ENCODE results near the gene GIPC2.
A peak's percentile ranks its signal among the peaks of the same experiment; 100 is the strongest.
"Not testable (repeated sequence)": the region's sequence is repeated elsewhere in the genome, so short reads cannot be mapped to it uniquely, and the experiment has no call there.

The GIPC2 gene

GRCh38 chr1:78113156-78113916 is 67.6 kb downstream of the GIPC2 start:
- H3K9ac ChIP-seq: 0 out of 22 replicates have a peak overlapping the region, but pooled peaks of 1 of the 11 experiments have one; percentile 32
- H3K4me2 ChIP-seq: no peak overlapping the region
- H3K36me3 ChIP-seq: no peaks in the 10 kb centered on the region
- no peaks in the 10 kb centered on the region for H3K9me3 ChIP-seq (replicated peaks in 1 of 11)
- H3K27me3 ChIP-seq: no peaks in the 10 kb centered on the region
- TF ChIP-seq Cebpa-rat (IDR thresholded peaks at IDR 0.05): no peak
- no peaks in the 10 kb centered on the region for H3K4me1 ChIP-seq
- no peak overlapping the region for H3K27ac ChIP-seq
- no peak overlapping the region for H3K4me3 ChIP-seq
- H4K20me1 ChIP-seq: no peaks in the 10 kb centered on the region

- H3K9ac ChIP-seq: no peak overlapping the region
- no peak for TF ChIP-seq Cebpa-rat (IDR thresholded peaks at IDR 0.05)
- no peaks in the 10 kb centered on the region for H3K36me3 ChIP-seq
- no peaks in the 10 kb centered on the region for H3K4me1 ChIP-seq
- H3K9me3 ChIP-seq (replicated peaks in 1 of 11): no peaks in the 10 kb centered on the region
- no peak overlapping the region for H3K4me3 ChIP-seq
- no peak overlapping the region for H3K27ac ChIP-seq
- H3K4me2 ChIP-seq: no peak overlapping the region
- H3K27me3 ChIP-seq: no peaks in the 10 kb centered on the region
- no peaks in the 10 kb centered on the region for H4K20me1 ChIP-seq
These were observed 68.5 kb downstream of the GIPC2 start for GRCh38 chr1:78114034-78114956.

- H3K27ac ChIP-seq, H3K4me1 ChIP-seq, H3K4me3 ChIP-seq, H3K27me3 ChIP-seq, H3K4me2 ChIP-seq, H3K9ac ChIP-seq, H4K20me1 ChIP-seq, H3K36me3 ChIP-seq: not testable (repeated sequence)
- peaks cover 0 to 18% (median 13%) of the 10 kb centered on the region in 11 experiments; a peak in 15 of 22 replicates for H3K9me3 ChIP-seq (replicated peaks in 1 of 11)
These were observed 74.7 kb downstream of the GIPC2 start for GRCh38 chr1:78120485-78120884.

- no peak overlapping the region for H3K27ac ChIP-seq
- TF ChIP-seq Cebpa-rat (IDR thresholded peaks at IDR 0.05): no peak
These were observed 75.9 kb downstream of the GIPC2 start for GRCh38 chr1:78121710-78122109.

GRCh38 chr1:78122389-78122788 is 76.6 kb downstream of the GIPC2 start:
- Histone ChIP-seq H4K20me1 (no peaks in the 10 kb centered on the region), H3K4me2 (no peak overlapping the region), H3K27me3 (no peaks in the 10 kb centered on the region), H3K4me3 (no peak overlapping the region), H3K9me3 (replicated peaks in 1 of 11) (peaks cover 0 to 18% (median 13%) of the 10 kb centered on the region in 11 experiments; a peak in 15 of 22 replicates), H3K27ac (no peak overlapping the region), H3K36me3 (no peaks in the 10 kb centered on the region), H3K9ac (no peak overlapping the region), H3K4me1 (peaks cover 0 to 8% (median 0%) of the 10 kb centered on the region in 10 experiments; a peak in 2 of 20 replicates)
- TF ChIP-seq Cebpa-rat (IDR thresholded peaks at IDR 0.05): no peak

More at GRCh38 chr1:78121710-78122109, 75.9 kb downstream of the GIPC2 start:
- H3K4me2 ChIP-seq: no peak overlapping the region
- peaks cover 0 to 8% (median 0%) of the 10 kb centered on the region in 10 experiments; a peak in 2 of 20 replicates for H3K4me1 ChIP-seq
- no peak overlapping the region for H3K9ac ChIP-seq
- H3K9me3 ChIP-seq (replicated peaks in 1 of 11): peaks cover 0 to 18% (median 13%) of the 10 kb centered on the region in 11 experiments; a peak in 15 of 22 replicates
- H3K27me3 ChIP-seq: no peaks in the 10 kb centered on the region
- H4K20me1 ChIP-seq: no peaks in the 10 kb centered on the region
- H3K36me3 ChIP-seq: no peaks in the 10 kb centered on the region
- no peak overlapping the region for H3K4me3 ChIP-seq

GRCh38 chr1:78126506-78126905 is 80.7 kb downstream of the GIPC2 start:
- Histone ChIP-seq H3K36me3 (no peaks in the 10 kb centered on the region), H3K4me1 (peaks cover 0 to 8% (median 0%) of the 10 kb centered on the region in 10 experiments; a peak in 2 of 20 replicates), H4K20me1 (no peaks in the 10 kb centered on the region), H3K4me3 (no peak overlapping the region), H3K27ac (no peak overlapping the region), H3K4me2 (no peak overlapping the region), H3K27me3 (no peaks in the 10 kb centered on the region), H3K9me3 (replicated peaks in 1 of 11) (peaks cover 0 to under 1% (median 0%) of the 10 kb centered on the region in 11 experiments; a peak in 1 of 22 replicates), H3K9ac (no peak overlapping the region)
- TF ChIP-seq Cebpa-rat (IDR thresholded peaks at IDR 0.05): no peak

GRCh38 chr1:78132174-78132947 is 86.6 kb downstream of the GIPC2 start:
- H3K36me3 ChIP-seq: no peaks in the 10 kb centered on the region
- no peaks in the 10 kb centered on the region for H3K27me3 ChIP-seq
- no peak for TF ChIP-seq Cebpa-rat (IDR thresholded peaks at IDR 0.05)
- peaks cover 0 to 10% (median 0%) of the 10 kb centered on the region in 10 experiments; a peak in 2 of 20 replicates for H3K4me1 ChIP-seq
- no peak overlapping the region for H3K4me2 ChIP-seq
- no peaks in the 10 kb centered on the region for H3K9me3 ChIP-seq (replicated peaks in 1 of 11)
- H4K20me1 ChIP-seq: no peaks in the 10 kb centered on the region
- no peak overlapping the region for H3K4me3 ChIP-seq
- H3K9ac ChIP-seq: no peak overlapping the region
- no peak overlapping the region for H3K27ac ChIP-seq

GRCh38 chr1:78132948-78133322 is 87.2 kb downstream of the GIPC2 start:
- no peak overlapping the region for H3K4me2 ChIP-seq
- H4K20me1 ChIP-seq: no peaks in the 10 kb centered on the region
- no peaks in the 10 kb centered on the region for H3K9me3 ChIP-seq (replicated peaks in 1 of 11)
- H3K9ac ChIP-seq: no peak overlapping the region
- TF ChIP-seq Cebpa-rat (IDR thresholded peaks at IDR 0.05): no peak
- H3K36me3 ChIP-seq: no peaks in the 10 kb centered on the region
- H3K27me3 ChIP-seq: no peaks in the 10 kb centered on the region
- no peak overlapping the region for H3K27ac ChIP-seq
- peaks cover 0 to 10% (median 0%) of the 10 kb centered on the region in 10 experiments; a peak in 2 of 20 replicates for H3K4me1 ChIP-seq
- no peak overlapping the region for H3K4me3 ChIP-seq

- Histone ChIP-seq H3K27ac (no peak overlapping the region), H3K36me3 (no peaks in the 10 kb centered on the region), H3K4me1 (peaks cover 0 to 10% (median 0%) of the 10 kb centered on the region in 10 experiments; a peak in 2 of 20 replicates), H3K9ac (no peak overlapping the region), H3K27me3 (no peaks in the 10 kb centered on the region), H3K9me3 (replicated peaks in 1 of 11) (no peaks in the 10 kb centered on the region), H3K4me2 (no peak overlapping the region), H3K4me3 (no peak overlapping the region), H4K20me1 (no peaks in the 10 kb centered on the region)
- no peak for TF ChIP-seq Cebpa-rat (IDR thresholded peaks at IDR 0.05)
These were observed 90.9 kb downstream of the GIPC2 start for GRCh38 chr1:78136680-78137079.
